GM12878 (cell line): Measurements from ENCODE around the gene HMCN1.

Source experiments
- DPF2 ChIP-seq: fragments of 450-650 bp; IDR thresholded peaks from 2 replicates; pipeline ENCODE4 v1.6.1; 2017; ENCODE audit warnings: mild to moderate bottlenecking
- NRF1 ChIP-seq: conservative IDR thresholded peaks from 2 replicates; pipeline ENCODE4 v1.6.1; 2011; ENCODE audit warnings: mild to moderate bottlenecking, low read depth, low read length, improper control_type of control experiment
- ZBTB11 ChIP-seq: fragments of 450-650 bp; formaldehyde crosslinking; IDR thresholded peaks from 2 replicates; pipeline ENCODE4 v1.5.0; 2022; ENCODE audit warnings: mild to moderate bottlenecking, missing genetic modification characterization

- TF ChIP-seq DPF2 (no peak), ZBTB11 (CRISPR knock-in tag) (no peak), NRF1 (no peak)
Measured at GRCh38 chr1:186094172-186094571, 360.0 kb downstream of the HMCN1 start.
